Mucosa of gallbladder (tissue), 1 donor: ENCODE measurements around the gene TIGD6. TPM values are rescaled to one million over a fixed set of nuclear protein-coding genes. Genes with fewer than 3 reads are reported as not detected.
A peak's percentile ranks its signal among the peaks of the same experiment; 100 is the strongest.

Experiments
- DNase-seq: peaks from one replicate; pipeline ENCODE4 v3.0.0-alpha.2; 2020; ENCODE audit warnings: low spot score
- total RNA-seq: library from RNA; stranded (reverse); gene quantifications from one replicate; pipeline ENCODE4 v1.2.1, GENCODE V29; 2021
- donor health status: DM: no; HTN: no; CAD: no.

Gene TIGD6
- total RNA-seq, 1 donor from 2014 or later, result 6.5 TPM

DNA sequence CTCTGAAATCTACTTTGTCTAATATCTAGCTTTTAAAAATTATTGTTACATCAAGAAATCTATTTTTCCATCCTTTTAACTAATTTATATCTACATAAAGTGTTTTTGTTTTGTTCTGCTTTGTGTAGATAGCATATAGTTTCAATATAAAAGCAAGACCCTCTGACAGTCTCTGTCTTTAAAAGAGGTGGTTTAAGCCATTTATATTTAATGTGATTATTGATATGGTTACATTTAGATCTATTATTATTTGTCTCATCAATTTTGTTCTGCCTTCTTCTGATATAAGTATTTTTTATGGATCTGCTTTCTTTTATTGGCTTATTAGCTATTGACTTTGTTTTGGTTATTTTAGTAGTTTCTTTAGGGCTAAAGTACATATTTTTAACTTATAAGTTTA, 16.1 kb upstream of the TIGD6 start:
- DNase-seq, result no peak

- no peak for DNase-seq
Measured at GRCh38 chr5:150015415-150015814, 15.0 kb upstream of the TIGD6 start.

DNA sequence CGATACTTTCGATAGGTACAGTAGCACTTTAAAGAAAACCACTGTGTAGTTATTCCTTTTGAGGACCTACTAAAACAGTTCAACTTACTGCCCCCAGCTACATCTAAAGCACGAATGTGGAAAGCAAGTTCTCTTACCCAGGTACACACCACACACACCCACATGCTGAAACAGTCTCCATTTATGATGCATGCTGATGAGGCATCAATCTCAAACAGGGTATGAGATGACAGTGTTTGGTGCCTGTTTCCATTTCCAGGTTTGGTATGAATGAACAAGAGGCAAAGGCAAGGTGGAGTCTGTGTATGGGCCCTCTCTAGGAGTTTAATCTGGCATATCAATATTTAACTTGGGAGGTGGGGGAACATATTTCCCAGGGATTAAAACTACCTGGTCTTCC, 14.0 kb upstream of the TIGD6 start:
- no peak for DNase-seq

GRCh38 chr5:150013931-150014330, 13.5 kb upstream of the TIGD6 start:
- DNase-seq, result no peak

DNA sequence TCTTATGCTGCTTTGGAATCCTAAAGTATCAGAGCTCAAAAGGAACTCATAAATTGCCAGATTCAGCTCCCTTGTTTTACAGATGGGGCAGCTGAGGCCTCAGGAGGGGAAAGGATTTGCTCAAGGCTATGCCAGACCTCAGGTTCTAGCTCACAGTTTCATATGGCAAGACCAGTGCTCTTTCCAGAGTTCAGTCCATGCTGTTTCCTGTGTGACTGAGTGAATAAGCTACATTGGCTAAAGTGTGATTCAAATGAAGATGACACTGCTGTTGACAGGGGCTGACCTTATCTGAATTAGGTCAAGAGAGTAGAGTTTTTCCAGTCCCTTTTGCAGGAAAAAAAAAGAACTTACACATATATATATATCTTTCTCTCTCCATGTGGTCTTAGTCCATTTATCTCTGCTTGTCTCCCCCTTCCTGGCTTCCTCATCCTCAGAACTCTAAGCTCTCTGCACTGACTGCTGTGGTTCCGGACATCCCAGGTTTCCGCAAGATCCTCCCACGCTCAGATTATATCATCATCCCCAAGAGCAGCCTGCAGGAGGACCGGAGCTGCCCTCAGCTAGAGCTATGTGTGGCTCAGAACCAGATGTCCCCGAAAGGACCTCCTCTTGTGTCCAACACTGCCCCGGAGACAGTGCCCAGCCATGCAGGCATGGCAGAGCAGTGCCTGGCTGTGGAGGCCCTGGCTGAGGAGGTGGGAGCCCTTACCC, 9.4 kb upstream of the TIGD6 start:
- no peak for DNase-seq

- DNase-seq, result no peak
Measured at GRCh38 chr5:150007050-150007449, 6.6 kb upstream of the TIGD6 start.

GRCh38 chr5:150006318-150006717, 5.9 kb upstream of the TIGD6 start:
- DNase-seq, result no peak

DNA sequence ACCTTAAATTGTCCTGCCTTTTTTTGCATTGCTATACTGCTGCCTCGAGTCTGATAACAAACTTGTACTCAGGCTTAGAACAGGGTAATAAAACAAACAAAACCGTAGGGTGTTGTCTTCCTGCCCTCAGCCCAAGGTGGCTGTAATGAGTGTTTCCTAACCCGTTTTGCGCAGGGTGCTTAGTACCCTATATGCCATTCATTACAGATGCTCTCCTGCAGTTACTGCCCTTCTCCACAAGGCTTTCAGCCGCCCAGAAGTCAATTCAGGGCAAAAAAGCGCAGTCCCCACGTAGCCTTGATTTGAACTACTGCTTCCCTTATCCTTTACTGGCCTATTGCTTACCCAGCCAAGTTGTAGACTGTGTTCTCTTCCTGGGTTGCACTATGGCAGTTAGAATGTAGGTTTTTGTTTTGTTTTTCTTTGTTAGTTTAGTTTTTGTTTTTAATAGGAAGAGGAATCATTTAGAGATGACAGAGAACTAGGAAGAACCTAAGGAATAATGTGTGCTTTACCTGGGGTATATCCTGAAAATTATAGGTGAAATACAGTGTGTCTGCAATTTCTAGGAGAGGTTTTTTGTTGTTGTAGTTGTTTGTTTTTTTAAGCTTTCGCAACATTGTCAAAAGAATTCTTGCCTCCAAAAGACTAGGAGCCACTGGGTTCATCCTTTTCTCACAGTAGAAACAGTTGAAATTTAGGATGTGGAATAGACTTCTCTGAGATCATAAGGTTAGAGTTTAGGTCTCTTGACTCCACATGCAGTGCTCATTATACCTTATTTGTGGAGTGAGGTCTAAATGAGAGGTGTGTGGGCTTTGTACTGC, 1.4 kb upstream of the TIGD6 start:
- DNase-seq, result peak; percentile 25

DNA sequence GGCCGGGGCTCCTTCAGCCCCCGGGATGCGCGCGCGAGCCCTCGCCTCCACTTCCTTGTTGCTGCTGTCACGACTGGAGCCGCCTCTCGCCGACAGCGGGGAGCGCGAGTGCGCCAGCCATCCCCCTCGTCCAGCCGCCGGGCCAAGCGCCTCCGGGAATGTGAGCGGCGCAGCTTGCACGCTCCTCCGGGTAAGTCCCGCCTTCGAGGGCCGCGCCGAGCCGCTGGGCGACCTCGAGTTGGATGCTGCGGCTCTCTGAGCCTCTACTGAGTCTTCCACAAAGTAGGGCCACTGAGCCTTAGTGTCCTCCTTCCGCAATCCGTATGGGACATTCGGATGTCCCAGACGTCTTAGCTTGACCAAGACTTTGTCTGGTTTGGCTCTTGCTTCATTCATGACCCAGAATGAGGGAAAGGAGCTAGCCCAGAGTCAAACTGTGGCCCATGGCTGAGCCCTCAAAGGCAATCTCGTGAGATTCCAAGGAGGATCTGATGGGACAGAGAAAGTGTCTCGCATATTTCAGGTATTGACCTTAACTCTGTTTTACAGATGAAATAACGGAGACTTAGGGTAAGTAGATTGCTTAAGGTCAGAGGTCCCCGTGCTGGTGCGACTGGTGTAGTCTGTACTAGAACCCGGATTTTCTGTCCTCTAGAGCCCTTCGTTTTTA, 671 bp upstream of the TIGD6 start:
- DNase-seq, result peak; percentile 14

DNA sequence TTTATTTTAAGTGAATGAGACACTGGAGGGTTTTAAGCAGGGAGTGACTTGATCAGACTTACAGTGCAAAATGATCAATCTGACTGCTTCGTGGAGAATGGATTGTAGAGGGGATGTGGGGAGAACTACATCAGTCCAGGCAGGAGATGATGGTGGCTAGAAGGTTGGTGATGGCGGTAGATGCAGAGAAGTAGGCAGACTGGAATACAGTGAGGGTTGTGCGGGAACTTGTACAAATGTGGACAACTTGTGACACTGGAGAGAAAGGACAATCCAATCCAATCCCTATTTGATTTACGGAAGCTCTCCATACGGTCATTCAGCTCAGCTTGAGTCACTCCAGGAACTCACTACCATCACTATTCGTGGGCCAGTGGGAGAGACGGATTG, 593 bp downstream of the TIGD6 start:
- no peak for DNase-seq

DNA sequence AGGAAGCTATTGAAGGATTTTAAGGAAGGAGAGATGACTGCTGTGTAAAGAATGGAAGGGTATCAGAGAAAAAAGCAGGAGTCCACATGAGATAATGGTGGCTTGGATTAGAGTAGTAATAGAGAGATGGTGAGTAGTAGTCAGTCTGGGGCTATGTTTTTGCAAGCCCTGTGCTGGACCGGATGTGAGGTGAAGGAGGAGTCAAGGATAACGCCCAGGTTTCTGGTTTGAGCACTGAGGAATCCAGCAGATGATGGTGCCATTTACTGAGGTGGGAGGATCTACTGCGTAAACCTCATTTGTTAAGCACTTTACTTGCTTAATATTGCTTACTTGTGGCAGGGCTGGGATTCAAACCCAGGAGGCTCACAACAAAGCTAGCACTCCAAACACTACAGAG, 1.1 kb downstream of the TIGD6 start:
- DNase-seq, result no peak

DNA sequence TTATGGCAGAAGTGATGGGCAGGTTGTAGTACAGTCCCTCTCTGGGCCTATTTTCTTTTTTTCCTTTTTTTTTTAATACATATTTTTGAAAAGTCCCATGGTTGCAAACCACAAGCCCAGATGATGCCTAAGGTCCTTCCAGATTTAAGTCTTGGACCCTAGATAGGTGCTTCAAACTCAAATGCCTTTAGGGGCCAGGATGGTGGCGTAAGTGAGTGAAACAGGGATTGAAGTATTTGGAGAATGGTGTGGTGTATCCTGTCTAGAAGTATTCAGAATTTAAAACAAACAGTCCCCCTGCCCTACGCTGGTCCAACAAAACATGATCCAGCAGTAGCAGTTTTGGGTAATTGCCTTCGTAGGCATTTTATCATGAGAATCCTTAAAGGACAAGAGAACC, 2.2 kb downstream of the TIGD6 start:
- no peak for DNase-seq

GRCh38 chr5:149996205-149996890, 4.1 kb downstream of the TIGD6 start:
- DNase-seq, result no peak

DNA sequence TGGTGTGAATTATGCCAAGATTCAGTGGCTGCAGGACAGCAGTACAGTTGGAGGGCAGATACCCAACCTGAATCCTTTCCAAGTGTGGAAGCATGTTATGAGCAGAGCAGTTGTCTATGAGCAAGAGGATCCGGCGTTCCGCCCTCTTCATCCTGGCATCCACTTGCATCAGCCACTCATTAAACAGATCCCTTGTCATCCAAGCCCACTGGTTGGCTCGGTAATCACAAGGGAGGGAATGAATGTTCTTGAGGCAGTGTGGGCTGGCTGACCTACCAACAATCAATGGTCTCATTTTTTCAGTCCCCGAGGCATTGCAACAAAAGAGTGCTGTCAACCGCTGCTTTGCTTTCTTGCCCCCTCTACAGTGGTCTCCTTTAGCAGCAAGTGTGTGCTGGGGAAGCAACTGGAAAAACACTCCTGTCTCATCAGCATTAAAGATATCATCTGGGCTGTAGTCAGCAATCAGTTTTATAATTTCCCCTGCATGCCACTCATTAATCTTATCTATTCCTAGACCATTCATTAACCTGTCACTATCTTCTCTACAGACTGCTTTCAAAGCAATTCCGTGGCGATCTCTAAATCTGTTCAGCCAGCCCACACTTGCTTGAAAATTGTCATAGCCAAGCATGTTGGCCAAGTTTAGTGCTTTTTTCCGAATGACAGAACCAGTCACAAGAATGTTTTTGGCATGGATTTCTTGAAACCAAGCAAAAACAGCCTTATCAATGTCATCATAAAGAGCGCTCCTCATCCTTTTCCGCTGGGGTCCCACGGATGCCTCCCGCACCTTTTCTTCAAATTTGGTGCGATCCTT, 4.9 kb downstream of the TIGD6 start:
- DNase-seq, result no peak

- DNase-seq, result no peak
Measured at GRCh38 chr5:149993471-149993870, 7.0 kb downstream of the TIGD6 start.

GRCh38 chr5:149990518-149991376, 9.7 kb downstream of the TIGD6 start:
- peak; percentile 79 for DNase-seq

GRCh38 chr5:149988126-149988525, 12.3 kb downstream of the TIGD6 start:
- DNase-seq, result no peak

DNA sequence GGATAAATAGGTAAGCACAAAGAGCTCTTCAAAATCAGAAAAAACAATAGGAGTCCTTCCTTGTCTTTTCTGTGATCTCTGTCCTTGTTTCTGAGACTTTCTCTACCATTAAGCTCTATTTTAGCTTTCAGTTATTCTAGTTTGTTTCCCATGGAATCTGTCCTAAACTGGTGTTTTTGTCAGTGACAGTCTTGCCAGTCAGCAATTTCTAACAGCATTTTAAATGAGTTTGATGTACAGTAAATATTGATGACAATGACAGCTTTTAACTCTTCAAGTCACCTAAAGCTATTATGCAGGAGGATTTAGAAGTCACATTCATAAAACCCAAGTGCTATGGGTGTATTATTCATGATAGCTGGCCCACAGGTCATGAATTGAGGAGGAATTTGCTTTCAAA, 17.9 kb downstream of the TIGD6 start:
- no peak for DNase-seq

- no peak for DNase-seq
Measured at GRCh38 chr5:149981206-149981605, 19.2 kb downstream of the TIGD6 start.

DNA sequence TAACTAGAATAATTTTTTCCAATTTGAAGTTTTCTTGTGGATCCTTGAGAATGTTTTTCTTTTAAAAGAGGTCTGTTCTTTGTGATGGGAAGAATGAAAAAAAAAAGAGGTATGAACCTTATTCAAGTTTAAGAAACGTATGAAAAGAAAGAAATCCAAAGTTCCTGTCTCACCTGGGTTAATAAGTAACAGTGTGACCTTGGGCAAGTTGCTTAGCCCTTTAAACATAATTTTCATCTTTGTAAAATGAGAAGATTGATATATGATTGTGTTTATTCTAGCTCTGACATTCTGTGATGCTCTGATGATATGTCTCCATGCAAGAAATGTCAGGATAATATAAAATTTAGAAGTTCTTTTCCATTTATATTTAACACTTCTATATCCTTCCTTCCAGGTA, 20.6 kb downstream of the TIGD6 start:
- DNase-seq, result no peak
